ENCODE results near the gene EPAS1. TPM values are rescaled to one million over a fixed set of nuclear protein-coding genes. Genes with fewer than 3 reads are reported as not detected.

The EPAS1 gene
- total RNA-seq, 1 experiment from 2014 or later, result 43.2 TPM

- peak overlapping the region; percentile 79 for H3K9ac ChIP-seq (ENCODE audit: low read length)
- no peak for TF ChIP-seq EZH2 (IDR thresholded peaks at IDR 0.05; ENCODE audit: low read length, unreplicated experiment)
- TF ChIP-seq CTCF (conservative IDR thresholded peaks at IDR 0.05; ENCODE audit: low read depth, low read length), result no peak
- no peak for TF ChIP-seq EZH2phosphoT487 (IDR thresholded peaks at IDR 0.05; ENCODE audit: borderline replicate concordance, low read length)
- no peak overlapping the region; the same call in 1 of the 2 replicates for H3K4me3 ChIP-seq (ENCODE audit: low read length)
- peak overlapping the region; percentile 76 for H3K4me2 ChIP-seq (ENCODE audit: low read length)
- intact Hi-C loops (cut with micrococcal nuclease), result loop anchor here (2.0 to 5.0 kb wide), 3 partner anchors 34 to 101 kb away; no protein-coding TSS in a partner anchor
- CTCF ChIA-PET, result interaction anchor here (0.5 kb wide), 1 partner anchor 937 kb away, joined by 5 read pairs; no protein-coding TSS in a partner anchor
- H3K9me2 ChIP-seq (replicated peaks; ENCODE audit: low read length), result no peaks in the 10 kb centered on the region
- no peaks in the 10 kb centered on the region for H3K36me3 ChIP-seq (ENCODE audit: low read depth, low read length)
- POLR2A ChIA-PET (ENCODE audit: unreplicated experiment), result no interaction called here
- peak overlapping the region; percentile 63; the same call in 1 of the 2 replicates for H2AFZ ChIP-seq (ENCODE audit: low read length)
- BruUV-seq (replicated peaks), result no TSS peak
- H4K20me1 ChIP-seq (ENCODE audit: low read length), result no peaks in the 10 kb centered on the region
- H3F3A ChIP-seq (ENCODE audit: low read length, unreplicated experiment), result peaks cover 25% of the 10 kb centered on the region
- DNase-seq (no peak), ATAC-seq (no peak)
- H3K27me3 ChIP-seq (ENCODE audit: low read length), result no peaks in the 10 kb centered on the region
- no peaks in the 10 kb centered on the region for H3K79me2 ChIP-seq (ENCODE audit: low read length)
- peaks cover 52% of the 10 kb centered on the region for H3K4me1 ChIP-seq (ENCODE audit: insufficient read depth, low read length)
- H3K27ac ChIP-seq (ENCODE audit: low read length), result peak overlapping the region; percentile 99
- no peaks in the 10 kb centered on the region for H3K9me3 ChIP-seq (ENCODE audit: low read length)
These were observed 110.7 kb downstream of the EPAS1 start for GRCh38 chr2:46407852-46408455.

- no peak for TF ChIP-seq EZH2 (IDR thresholded peaks at IDR 0.05; ENCODE audit: low read length, unreplicated experiment)
- TF ChIP-seq EZH2phosphoT487 (IDR thresholded peaks at IDR 0.05; ENCODE audit: borderline replicate concordance, low read length), result no peak
- no peak for TF ChIP-seq CTCF (conservative IDR thresholded peaks at IDR 0.05; ENCODE audit: low read depth, low read length)
- Histone ChIP-seq H4K20me1 (ENCODE audit: low read length) (no peaks in the 10 kb centered on the region), H3K4me2 (ENCODE audit: low read length) (peak overlapping the region; percentile 44), H3K4me1 (ENCODE audit: insufficient read depth, low read length) (peaks cover 69% of the 10 kb centered on the region), H3K27me3 (ENCODE audit: low read length) (no peaks in the 10 kb centered on the region), H3F3A (ENCODE audit: low read length, unreplicated experiment) (peaks cover 25% of the 10 kb centered on the region), H3K9me3 (ENCODE audit: low read length) (no peaks in the 10 kb centered on the region), H3K9me2 (replicated peaks; ENCODE audit: low read length) (no peaks in the 10 kb centered on the region), H3K4me3 (ENCODE audit: low read length) (no peak overlapping the region), H3K79me2 (ENCODE audit: low read length) (peaks cover 6% of the 10 kb centered on the region; the same call in 1 of the 2 replicates), H3K36me3 (ENCODE audit: low read depth, low read length) (no peaks in the 10 kb centered on the region), H3K9ac (ENCODE audit: low read length) (peak overlapping the region; percentile 65), H3K27ac (ENCODE audit: low read length) (peak overlapping the region; percentile 99), H2AFZ (ENCODE audit: low read length) (no peak overlapping the region)
- ATAC-seq (no peak), DNase-seq (no peak)
- ChIA-PET CTCF (interaction anchor here (0.6 to 1.0 kb wide), 2 partner anchors 23 to 72 kb away, joined by 3 read pairs; no protein-coding TSS in a partner anchor), POLR2A (ENCODE audit: unreplicated experiment) (no interaction called here)
- BruUV-seq (replicated peaks), result TSS peak; percentile 93
- intact Hi-C loops (cut with micrococcal nuclease), result loop anchor here (2.0 to 5.0 kb wide), 4 partner anchors 33 to 417 kb away; no protein-coding TSS in a partner anchor
These were observed 112.5 kb downstream of the EPAS1 start for GRCh38 chr2:46409756-46410155.
